NCI-H2171 (cell line): ENCODE results near the gene SVIP.
A peak's percentile ranks its signal among the peaks of the same experiment; 100 is the strongest.

Experiments used
- DNase-seq: peaks from one replicate; lab custom pipeline; 2025; lab: John Stamatoyannopoulos, UW

The SVIP gene, protein sequence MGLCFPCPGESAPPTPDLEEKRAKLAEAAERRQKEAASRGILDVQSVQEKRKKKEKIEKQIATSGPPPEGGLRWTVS

DNA sequence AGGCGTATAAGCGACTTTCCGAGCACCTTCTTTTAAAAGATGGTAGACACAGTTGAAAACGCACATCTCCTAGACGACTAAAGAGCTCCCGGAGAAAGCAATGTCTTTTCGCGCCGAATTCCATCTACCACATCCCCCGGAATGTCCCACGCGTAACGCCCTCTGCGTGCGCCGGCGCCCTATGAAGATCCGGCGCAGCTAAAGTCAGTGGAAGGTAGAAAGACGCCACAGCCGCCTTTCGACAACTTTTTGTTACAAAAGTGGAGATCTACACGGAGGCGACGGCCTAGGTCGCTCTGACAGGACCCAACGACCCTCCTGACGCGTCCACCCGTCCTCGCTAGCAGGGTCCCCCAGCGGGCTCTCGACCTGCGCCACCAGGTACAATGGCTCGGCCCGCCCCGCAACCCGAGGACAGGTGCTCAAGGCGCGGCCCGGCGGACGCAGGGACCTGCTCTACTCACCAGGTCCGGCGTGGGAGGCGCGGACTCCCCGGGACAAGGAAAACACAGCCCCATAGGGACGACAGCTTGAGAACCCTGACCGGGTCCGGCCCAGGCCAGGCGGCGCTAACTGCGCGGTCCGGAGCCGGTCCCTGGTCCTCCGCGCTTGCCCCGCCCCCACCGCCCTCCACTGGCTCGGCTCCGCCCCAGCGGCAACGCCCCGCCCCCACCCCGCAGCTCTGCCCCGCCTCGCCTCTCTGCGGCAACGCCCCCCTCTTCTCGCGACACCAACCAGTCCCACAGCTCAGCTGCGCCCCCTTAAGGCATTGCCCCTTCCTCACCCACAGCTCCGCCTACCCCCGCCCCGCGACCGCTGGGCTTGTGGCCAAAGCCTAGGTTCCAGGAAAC is at the start of gene SVIP:
SVIP (minus strand) TSS at position 571 of the 851 bp plus-strand sequence; CDS start at position 518, 53 bp downstream.
- DNase-seq = peak; percentile 98

- no peak for DNase-seq
Measured at GRCh38 chr11:22878604-22879003, 49.0 kb upstream of the SVIP start.

DNA sequence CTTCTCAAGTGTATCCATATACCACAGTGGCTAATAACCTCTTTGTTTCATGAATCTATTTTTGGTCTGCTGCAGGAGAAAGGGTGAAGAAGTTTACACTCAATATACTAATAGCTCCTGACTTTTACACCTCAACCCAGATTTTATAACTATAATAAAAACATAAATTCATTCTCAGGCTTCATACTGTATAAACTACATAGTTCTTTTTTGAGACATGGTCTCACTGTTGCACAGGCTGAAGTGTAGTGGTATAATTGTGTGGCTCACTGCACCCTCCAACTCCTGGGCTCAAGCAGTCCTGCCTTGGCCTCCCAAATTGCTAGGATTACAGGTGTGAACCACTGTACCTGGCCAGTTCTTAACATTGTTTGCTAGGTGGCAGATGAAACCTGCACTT is 48.4 kb upstream of the SVIP start:
- no peak for DNase-seq

GRCh38 chr11:22875869-22876473 is 46.4 kb upstream of the SVIP start:
- peak; percentile 94 for DNase-seq

GRCh38 chr11:22869325-22869724 is 39.7 kb upstream of the SVIP start:
- DNase-seq = no peak

DNA sequence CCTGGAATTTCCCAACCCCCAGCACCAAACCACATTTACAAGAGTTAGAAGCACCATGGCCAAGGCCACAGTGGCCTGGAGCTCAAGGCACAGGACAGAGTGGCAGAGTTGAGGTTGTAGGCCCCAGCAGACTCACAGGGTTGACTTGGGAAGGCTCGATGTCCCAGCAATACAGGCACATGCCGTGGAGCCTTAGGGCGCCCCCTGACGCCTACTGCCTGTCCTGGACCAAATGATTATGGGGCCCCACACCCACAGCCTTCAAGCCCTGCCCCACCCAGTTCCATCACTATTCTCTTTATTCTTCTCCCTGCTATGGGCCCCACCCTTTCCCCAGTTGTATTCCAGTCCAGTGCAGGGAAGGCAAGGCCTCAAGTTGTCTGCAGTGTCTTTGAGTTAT is 30.6 kb upstream of the SVIP start, which contains the start of gene CCDC179:
CCDC179 (minus strand) TSS at position 234 of the 400 bp plus-strand sequence; CDS start at position 181, 53 bp downstream.
- no peak for DNase-seq

- DNase-seq = no peak
Measured at GRCh38 chr11:22859756-22860155, 30.2 kb upstream of the SVIP start.

- DNase-seq = no peak
Measured at GRCh38 chr11:22851477-22851876, 21.9 kb upstream of the SVIP start.

DNA sequence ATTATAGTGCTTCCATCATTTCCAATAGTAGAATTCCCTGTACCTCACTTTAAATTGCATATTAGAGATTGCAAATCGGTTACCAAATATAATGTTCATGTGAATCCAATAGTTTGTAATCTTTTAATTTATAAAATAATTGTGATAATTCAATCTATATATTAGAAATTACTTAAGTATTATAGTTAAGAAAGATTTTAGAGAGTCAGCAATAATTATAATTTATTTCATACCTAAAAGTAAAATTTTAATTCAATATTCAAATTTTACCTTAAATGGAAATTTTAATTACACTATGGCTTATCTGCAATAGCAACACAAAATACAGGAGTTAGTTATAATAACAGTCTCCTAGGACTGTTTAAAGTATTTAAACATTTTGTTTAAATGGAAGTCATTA is 17.1 kb upstream of the SVIP start:
- DNase-seq = no peak

DNA sequence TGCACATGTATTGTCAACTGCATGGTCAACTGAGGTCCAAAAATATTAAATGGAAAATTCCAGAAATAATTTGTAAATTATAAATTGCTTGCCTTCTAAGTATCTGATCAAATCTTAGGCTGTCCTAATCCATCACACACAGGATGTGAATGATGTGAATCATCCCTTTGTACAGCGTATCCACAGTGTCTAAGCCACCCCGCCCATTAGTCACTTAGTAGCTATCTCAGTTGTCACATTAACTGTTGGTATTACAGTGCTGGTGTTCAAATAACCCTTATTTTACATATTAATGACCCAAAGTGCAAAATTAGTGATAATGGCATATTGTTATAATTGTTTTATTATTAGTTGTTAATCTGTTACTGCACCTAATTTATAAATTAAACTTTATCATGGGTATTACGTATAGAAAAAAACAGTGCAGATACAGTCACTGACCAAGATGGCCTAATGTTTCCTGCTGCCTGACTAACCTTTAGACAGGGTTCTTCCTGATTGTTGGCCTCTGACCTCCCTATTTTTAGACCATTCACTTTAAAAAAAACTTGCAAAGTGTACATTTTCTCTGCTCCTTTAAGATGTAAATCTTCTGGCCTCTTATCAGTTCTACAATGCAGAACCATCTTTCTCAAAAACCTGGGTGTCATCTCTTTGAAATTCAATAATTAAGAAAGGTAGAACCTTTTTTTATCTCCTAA is 2.9 kb upstream of the SVIP start:
- DNase-seq = no peak

DNA sequence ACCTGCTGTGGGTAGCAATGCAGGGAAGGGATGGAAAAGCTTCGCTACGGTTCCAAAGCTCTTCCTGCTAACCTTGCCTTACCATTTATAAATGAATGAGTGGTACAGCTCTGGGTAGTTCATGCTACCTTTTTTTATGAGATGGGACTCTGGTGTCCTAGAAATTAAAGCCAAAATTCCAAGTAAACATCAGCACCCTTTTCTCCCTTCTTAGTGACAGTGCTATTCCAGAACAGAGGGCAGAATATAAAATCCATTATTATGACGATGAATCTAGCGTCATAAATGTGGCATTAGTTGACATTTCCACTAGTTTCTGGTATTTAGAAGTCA is 447 bp upstream of the SVIP start:
- DNase-seq = no peak

DNA sequence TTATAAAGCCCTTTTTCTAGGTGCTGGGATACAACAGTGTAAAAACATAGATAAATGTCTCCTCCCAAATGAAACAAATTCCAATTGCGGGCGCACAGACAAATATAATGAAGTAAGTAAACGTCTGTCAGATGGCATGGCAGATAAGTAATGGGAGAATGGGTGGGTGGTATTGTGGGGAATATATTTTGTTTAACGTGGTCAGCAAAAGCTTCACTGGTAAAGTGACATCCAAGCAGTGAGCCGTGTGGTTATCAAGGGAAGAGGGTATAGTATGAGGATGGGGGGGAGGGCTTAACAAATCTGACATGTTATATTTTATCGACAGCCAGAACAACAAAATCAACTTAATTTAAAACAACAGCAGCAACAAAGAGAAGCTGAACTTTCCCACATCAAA is 1.2 kb downstream of the SVIP start:
- DNase-seq = no peak

- no peak for DNase-seq
Measured at GRCh38 chr11:22822203-22822602, 7.4 kb downstream of the SVIP start.

GRCh38 chr11:22809893-22810292 is 19.7 kb downstream of the SVIP start:
- no peak for DNase-seq

- no peak for DNase-seq
Measured at GRCh38 chr11:22808571-22809197, 20.9 kb downstream of the SVIP start.

DNA sequence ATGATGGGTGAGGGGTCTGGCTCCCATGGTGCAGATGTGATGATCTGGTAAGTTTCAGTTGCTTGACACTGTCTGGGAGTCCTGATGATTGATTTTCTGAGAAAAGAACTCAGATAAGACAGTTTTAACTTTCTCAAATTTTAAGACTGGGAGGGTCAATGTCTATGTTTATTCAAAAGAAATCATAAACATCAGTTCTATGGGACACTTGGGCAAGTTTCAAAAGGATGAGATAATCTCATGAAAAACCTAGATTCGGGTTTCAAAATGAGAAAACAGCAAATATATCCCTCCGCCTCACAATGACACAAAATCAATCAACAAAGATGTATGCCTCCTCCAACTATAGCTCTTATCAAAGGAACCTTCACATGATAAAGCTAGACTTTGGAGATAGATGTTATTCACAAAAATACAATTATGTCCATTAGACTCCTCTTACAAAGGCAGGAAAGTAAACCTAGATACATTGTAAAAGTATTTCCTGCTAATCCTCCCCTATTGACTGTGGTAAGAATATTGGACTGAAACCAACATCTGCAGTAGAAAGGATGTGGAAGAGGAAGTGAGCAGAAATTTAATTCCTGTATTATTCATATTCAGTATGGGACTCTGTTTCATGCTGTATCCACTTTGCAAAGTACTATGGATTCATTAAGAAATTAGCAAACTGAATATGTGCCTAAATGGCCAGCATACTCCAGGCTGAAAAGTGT is 21.6 kb downstream of the SVIP start:
- DNase-seq = no peak

GRCh38 chr11:22807391-22807790 is 22.2 kb downstream of the SVIP start:
- DNase-seq = no peak

- no peak for DNase-seq
Measured at GRCh38 chr11:22802861-22803260, 26.7 kb downstream of the SVIP start.

DNA sequence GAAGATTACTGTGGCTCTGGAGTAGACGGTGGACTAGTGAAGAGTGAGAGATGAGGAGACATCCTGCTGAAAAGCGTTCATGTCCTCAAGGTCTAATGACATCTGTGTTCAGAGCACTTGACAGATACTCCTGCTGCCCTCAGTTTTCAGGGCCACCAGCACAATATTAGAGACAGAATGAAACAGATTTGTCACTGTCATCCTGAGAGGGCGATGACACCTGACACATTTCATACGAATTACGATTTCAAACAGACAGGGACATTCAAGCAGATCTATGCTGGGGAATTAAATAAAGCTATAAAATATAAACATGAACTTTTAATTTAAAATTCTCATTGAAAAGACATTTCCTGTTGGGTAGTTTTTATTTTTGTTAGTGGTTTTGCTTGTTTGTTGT is 29.1 kb downstream of the SVIP start:
- peak; percentile 20 for DNase-seq

DNA sequence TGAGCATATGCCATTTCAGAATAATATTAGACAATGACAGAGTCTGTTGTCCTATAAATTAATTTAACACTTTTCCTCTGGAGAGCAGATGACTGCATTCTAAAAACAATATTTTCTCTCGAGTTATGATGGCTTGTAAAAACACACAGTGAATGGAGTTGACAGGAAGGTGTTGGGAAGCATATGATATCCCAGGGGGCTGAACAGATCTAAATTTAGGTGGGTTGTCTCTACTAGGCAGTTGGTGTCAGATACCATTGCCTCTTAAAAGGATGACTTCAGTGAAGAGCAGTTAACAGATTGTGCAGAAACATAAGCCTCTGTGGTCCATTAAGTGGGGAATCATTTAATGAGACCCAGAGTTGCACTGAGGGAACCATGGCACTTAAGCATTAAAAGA is 30.7 kb downstream of the SVIP start:
- DNase-seq = peak; percentile 99

DNA sequence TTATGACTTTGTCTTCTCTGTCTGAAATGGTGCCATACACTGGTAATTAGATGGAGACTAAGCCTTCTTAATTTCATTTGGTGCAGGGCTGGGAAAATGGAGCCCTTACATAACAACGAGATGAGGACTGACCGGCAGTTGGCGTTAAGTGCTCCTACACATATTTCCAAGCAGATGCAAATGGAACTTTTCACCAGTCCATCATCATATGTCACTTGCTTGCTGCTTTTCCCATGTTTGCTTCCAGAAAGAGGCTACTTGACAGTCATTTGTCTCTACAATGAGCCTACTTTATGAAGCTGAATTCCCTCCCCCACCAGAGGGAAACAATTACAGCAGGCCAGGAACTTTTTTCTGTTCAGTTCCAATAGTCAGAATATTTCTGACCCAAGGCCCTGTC is 32.6 kb downstream of the SVIP start:
- no peak for DNase-seq

GRCh38 chr11:22795914-22796313 is 33.7 kb downstream of the SVIP start:
- DNase-seq = no peak
